Natural killer cell (primary cell): Measurements from ENCODE around the gene CLTB. TPM values are rescaled to one million over a fixed set of nuclear protein-coding genes. Genes with fewer than 3 reads are reported as not detected.

Experiments
- ATAC-seq, 3 donors: fragments of 150-1000 bp in 2 of 3; fragments of 200-7000 bp in 1 of 3; cut with Tn5 transposase; 1 replicate in 1 of 3; 2 replicates in 2 of 3; pipeline ENCODE4 v1.10.0; 2021; ENCODE audit warnings: mild to moderate bottlenecking in 2 of 3, moderate library complexity in 2 of 3
- DNase-seq, 2 donors: peaks; one replicate each; pipeline versions ENCODE4 v3.0.0 to v3.0.0-alpha.2; 2013 to 2021; ENCODE audit warnings: mixed read lengths in 1 of 2
- H3K27ac ChIP-seq: one replicate; pipeline ENCODE4 v1.5.1; 2013; ENCODE audit warnings: mild to moderate bottlenecking, low read length
- H3K27me3 ChIP-seq: one replicate; pipeline ENCODE4 v1.6.1; 2013; ENCODE audit warnings: low read length; ENCODE audit not compliant: control insufficient read depth, insufficient read depth
- H3K36me3 ChIP-seq: one replicate; pipeline ENCODE4 v1.6.1; 2013; ENCODE audit warnings: low read length; ENCODE audit not compliant: control insufficient read depth, insufficient read depth
- H3K4me1 ChIP-seq: one replicate; pipeline ENCODE4 v1.6.1; 2013; ENCODE audit warnings: low read length; ENCODE audit not compliant: control insufficient read depth, insufficient read depth
- H3K4me3 ChIP-seq: one replicate; pipeline ENCODE4 v1.5.1; 2013; ENCODE audit warnings: low read length
- H3K9me3 ChIP-seq: one replicate; pipeline ENCODE4 v1.6.1; 2013; ENCODE audit warnings: low read length; ENCODE audit not compliant: control insufficient read depth, insufficient read depth
- H3K27ac Mint-ChIP-seq, 2 donors: one replicate each; pipeline ENCODE4 v1.8.0; 2022; ENCODE audit warnings: mild to moderate bottlenecking in 2 of 2, mixed read lengths in 2 of 2, moderate library complexity in 1 of 2
- H3K27me3 Mint-ChIP-seq, 2 donors: one replicate each; pipeline ENCODE4 v1.8.0; 2022; ENCODE audit warnings: low read depth in 2 of 2, mixed read lengths in 2 of 2
- H3K36me3 Mint-ChIP-seq: one replicate; pipeline ENCODE4 v1.8.0; 2022; ENCODE audit warnings: mixed read lengths
- H3K4me1 Mint-ChIP-seq, 2 donors: one replicate each; pipeline ENCODE4 v1.8.0; 2022; ENCODE audit warnings: mixed read lengths in 2 of 2
- H3K4me3 Mint-ChIP-seq: one replicate; pipeline ENCODE4 v1.8.0; 2022; ENCODE audit warnings: mild to moderate bottlenecking, moderate library complexity, mixed read lengths
- H3K9me3 Mint-ChIP-seq, 2 donors: one replicate each; pipeline ENCODE4 v1.8.0; 2022; ENCODE audit warnings: mixed read lengths in 2 of 2
- WGBS: methylation state at CpG from one replicate; pipeline ENCODE4 v1.1.7; 2013; ENCODE audit warnings: missing lambda C conversion rate; ENCODE audit not compliant: insufficient coverage; 5-methylcytosine and 5-hydroxymethylcytosine counted together
- intact Hi-C: fragments of 100-400 bp; cut with micrococcal nuclease; formaldehyde crosslinking; loops from one replicate; pipeline ENCODE4 v1.14.2; 2022
- total RNA-seq, 4 donors: library from RNA; stranded (reverse); fragments of 120-200 nt in 1 of 4; gene quantifications; one replicate each; pipeline versions ENCODE4 v1.2.3 to v1.2.4, GENCODE V29; 2013 to 2022
- TF ChIP-seq, protein P1 (sequence below): fragments of 200-600 bp; IDR thresholded peaks from one replicate; pipeline ENCODE4 v1.8.0; 2022; ENCODE audit warnings: antibody characterized with exemption

Gene CLTB
- total RNA-seq, 3 donors from 2014 or later (not counting 1 experiment from before 2014, with no cell fraction given) = 60.6 to 77.2 (median 70.4) TPM

GRCh38 chr5:176366232-176366894 is 50.0 kb downstream of the CLTB start:
- Histone ChIP-seq H3K4me3 (no peak overlapping the region), H3K27me3 (no peaks in the 10 kb centered on the region), H3K4me1 (peaks cover 20% of the 10 kb centered on the region), H3K9me3 (peaks cover 3% of the 10 kb centered on the region), H3K36me3 (no peaks in the 10 kb centered on the region), H3K27ac (no peak overlapping the region)
- H3K36me3 Mint-ChIP-seq = peaks cover 6% of the 10 kb centered on the region
- intact Hi-C loops = no loop called here
- H3K27me3 Mint-ChIP-seq = peaks cover 0 to 16% of the 10 kb centered on the region in 2 donors
- H3K27ac Mint-ChIP-seq = no peak overlapping the region
- peaks cover 8 to 20% of the 10 kb centered on the region in 2 donors for H3K4me1 Mint-ChIP-seq
- no peaks in the 10 kb centered on the region for H3K9me3 Mint-ChIP-seq
- H3K4me3 Mint-ChIP-seq = peak overlapping the region; percentile 89
- no peak for ATAC-seq
- TF ChIP-seq, protein P1, sequence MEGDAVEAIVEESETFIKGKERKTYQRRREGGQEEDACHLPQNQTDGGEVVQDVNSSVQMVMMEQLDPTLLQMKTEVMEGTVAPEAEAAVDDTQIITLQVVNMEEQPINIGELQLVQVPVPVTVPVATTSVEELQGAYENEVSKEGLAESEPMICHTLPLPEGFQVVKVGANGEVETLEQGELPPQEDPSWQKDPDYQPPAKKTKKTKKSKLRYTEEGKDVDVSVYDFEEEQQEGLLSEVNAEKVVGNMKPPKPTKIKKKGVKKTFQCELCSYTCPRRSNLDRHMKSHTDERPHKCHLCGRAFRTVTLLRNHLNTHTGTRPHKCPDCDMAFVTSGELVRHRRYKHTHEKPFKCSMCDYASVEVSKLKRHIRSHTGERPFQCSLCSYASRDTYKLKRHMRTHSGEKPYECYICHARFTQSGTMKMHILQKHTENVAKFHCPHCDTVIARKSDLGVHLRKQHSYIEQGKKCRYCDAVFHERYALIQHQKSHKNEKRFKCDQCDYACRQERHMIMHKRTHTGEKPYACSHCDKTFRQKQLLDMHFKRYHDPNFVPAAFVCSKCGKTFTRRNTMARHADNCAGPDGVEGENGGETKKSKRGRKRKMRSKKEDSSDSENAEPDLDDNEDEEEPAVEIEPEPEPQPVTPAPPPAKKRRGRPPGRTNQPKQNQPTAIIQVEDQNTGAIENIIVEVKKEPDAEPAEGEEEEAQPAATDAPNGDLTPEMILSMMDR = no peak
- DNase-seq = no peak
- 89% methylated on average over 38 of the region's 38 CpGs for WGBS

DNA sequence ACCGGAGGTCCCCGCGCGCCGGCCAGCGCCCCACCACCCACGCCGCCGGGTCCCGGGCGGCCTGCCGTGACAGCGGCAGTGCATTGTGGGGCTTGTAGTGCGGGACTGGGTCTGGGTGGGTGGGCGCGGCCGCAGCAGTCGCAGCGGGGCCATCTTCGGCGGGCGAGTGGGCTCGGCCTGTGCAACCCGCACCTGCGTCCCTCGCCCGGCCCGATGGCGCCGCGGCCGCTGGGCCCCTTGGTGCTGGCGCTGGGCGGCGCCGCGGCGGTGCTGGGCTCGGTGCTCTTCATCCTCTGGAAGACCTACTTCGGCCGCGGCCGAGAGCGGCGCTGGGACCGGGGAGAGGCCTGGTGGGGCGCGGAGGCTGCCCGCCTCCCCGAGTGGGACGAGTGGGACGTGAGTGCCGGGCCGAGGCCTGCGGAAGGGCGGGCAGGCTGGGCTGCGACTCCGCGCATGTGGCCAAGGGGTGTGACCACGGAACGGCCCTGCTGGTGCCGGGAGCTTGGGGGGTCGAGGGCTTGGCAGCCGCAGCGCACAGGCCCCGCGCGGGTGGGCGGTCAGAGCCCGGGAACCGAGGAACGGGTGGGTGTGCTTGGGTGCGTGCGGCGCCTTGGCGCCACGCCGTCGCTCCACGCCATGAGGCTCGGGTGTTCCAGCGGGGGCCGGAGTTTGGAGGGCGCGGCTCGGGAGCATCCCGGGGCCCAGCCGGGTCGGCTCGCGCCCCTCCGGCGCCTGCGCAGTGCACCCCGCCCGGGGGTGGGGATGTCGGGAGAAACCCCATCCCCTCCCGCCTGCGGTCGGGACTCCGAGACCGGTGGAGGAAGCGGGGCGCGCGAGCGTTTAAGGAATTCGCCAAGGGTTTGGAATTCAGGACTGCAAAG is 50.7 kb downstream of the CLTB start, which contains the start of gene ARL10:
Gene ARL10, plus strand, starts transcription at position 137 of the 881 bp plus-strand sequence. Its CDS starts 77 bp downstream, at position 214.
- Histone ChIP-seq H3K4me3 (peak within 1 kb of the TSS; percentile 63), H3K27ac (peak within 1 kb of the TSS; percentile 53), H3K36me3 (no peaks in the 10 kb centered on the region), H3K4me1 (peaks cover 28% of the 10 kb centered on the region), H3K9me3 (peaks cover 3% of the 10 kb centered on the region), H3K27me3 (no peaks in the 10 kb centered on the region)
- ATAC-seq (peak in 2 of 3 donors; percentile 4 to 9), DNase-seq (peak in 1 of 2 donors; percentile 66)
- Mint-ChIP-seq H3K27me3 (peaks cover 0 to 16% of the 10 kb centered on the region in 2 donors), H3K27ac (no peak within 1 kb of the TSS), H3K36me3 (peaks cover 6% of the 10 kb centered on the region), H3K9me3 (no peaks in the 10 kb centered on the region), H3K4me1 (peaks cover 15 to 27% of the 10 kb centered on the region in 2 donors), H3K4me3 (peak within 1 kb of the TSS; percentile 79)
- 1% methylated on average over 108 of the region's 108 CpGs for whole genome bisulfite sequencing
- TF ChIP-seq, protein P1 = no peak
- intact Hi-C loops = no loop called here

DNA sequence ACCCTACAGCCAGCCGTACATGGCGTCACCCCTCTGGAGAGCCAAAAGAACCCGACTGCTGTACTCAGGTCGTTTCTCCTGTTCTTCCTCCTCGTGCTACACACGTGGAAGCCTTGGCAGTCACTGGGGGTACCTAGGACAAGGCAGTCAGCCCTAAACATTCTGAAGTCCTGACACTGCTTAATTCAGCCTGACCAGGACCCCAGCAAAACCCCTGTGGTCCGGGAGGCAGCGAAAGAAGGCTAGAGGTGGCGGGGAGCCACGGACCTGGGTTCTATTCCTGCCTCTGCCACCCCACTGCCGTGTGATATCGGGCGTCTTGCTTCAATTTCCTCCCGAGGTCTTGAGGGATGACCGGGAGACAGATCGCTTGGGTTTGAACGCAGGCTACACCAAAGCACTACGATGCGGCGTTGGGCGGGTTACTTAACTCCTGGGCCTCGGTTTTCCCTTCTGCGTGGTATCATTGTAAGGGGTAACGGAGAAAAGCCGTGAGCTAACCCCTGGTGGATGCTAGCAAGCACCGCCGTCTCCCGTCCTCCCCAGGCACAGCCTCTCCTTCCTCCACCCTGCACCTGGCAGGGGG is 51.5 kb downstream of the CLTB start:
- Mint-ChIP-seq H3K27me3 (peaks cover 0 to 16% of the 10 kb centered on the region in 2 donors), H3K36me3 (peaks cover 6% of the 10 kb centered on the region), H3K4me3 (peak overlapping the region; percentile 79), H3K9me3 (no peaks in the 10 kb centered on the region), H3K4me1 (peaks cover 15 to 27% of the 10 kb centered on the region in 2 donors), H3K27ac (no peak overlapping the region)
- Histone ChIP-seq H3K27ac (peak overlapping the region; percentile 53), H3K9me3 (peaks cover 3% of the 10 kb centered on the region), H3K27me3 (no peaks in the 10 kb centered on the region), H3K36me3 (no peaks in the 10 kb centered on the region), H3K4me3 (peak overlapping the region; percentile 63), H3K4me1 (peaks cover 35% of the 10 kb centered on the region)
- WGBS = 29% methylated on average over 28 of the region's 28 CpGs
- ATAC-seq (no peak), DNase-seq (no peak)
- TF ChIP-seq, protein P1 = no peak
- intact Hi-C loops = no loop called here
